Measurements from ENCODE around the gene ABCF2. TPM values are rescaled to one million over a fixed set of nuclear protein-coding genes. Genes with fewer than 3 reads are reported as not detected.

Gene ABCF2
- total RNA-seq, 1 donor: 50.9 TPM

DNA sequence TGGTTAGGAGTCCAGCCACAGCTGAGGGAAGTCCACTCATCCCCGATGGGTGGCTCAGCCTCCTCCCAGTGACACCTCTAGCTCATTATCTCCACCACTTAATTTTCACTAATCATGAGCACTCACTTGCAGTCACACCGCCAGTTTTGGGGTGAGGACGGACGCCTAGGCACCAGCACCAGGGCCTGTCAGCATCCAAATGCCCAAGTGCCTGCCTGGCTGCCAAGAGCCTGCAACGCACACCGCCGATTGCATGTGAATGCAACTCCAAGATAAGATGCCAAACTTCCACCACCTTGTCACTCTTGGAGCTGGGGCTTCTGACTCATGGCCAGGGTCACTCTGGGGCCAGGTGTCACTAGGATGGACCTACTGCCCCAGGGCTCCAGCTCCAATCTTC, 45.9 kb upstream of the ABCF2 start:
- H3K4me3 ChIP-seq (ENCODE audit: low read depth, low read length): no peak overlapping the region
- TF ChIP-seq, protein P1, sequence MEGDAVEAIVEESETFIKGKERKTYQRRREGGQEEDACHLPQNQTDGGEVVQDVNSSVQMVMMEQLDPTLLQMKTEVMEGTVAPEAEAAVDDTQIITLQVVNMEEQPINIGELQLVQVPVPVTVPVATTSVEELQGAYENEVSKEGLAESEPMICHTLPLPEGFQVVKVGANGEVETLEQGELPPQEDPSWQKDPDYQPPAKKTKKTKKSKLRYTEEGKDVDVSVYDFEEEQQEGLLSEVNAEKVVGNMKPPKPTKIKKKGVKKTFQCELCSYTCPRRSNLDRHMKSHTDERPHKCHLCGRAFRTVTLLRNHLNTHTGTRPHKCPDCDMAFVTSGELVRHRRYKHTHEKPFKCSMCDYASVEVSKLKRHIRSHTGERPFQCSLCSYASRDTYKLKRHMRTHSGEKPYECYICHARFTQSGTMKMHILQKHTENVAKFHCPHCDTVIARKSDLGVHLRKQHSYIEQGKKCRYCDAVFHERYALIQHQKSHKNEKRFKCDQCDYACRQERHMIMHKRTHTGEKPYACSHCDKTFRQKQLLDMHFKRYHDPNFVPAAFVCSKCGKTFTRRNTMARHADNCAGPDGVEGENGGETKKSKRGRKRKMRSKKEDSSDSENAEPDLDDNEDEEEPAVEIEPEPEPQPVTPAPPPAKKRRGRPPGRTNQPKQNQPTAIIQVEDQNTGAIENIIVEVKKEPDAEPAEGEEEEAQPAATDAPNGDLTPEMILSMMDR (IDR thresholded peaks at IDR 0.05; ENCODE audit: insufficient read depth, low read length): no peak
- DNase-seq (ENCODE audit: low read depth): no peak

DNA sequence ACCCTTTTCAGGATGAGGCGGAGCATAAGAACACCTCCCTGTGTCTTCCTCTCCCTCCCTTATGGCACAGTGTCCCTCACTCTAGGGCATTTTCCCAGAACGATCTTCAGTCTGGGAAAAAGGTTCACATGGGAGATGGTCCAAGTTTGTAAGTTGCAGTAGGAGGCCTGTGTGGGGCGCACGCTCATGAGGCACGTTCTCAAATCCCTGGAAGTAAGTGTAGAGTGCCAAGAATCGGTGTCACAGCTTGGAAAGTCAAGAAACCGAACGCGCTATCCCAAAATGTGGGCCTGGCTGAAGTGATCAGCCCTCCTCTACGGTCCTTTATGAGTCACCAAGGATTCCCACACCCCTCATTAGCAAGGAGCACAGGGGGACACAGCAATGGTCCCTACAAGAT, 45.4 kb upstream of the ABCF2 start:
- no peak overlapping the region for H3K4me3 ChIP-seq (ENCODE audit: low read depth, low read length)
- DNase-seq (ENCODE audit: low read depth): peak; percentile 31
- TF ChIP-seq, protein P1 (IDR thresholded peaks at IDR 0.05; ENCODE audit: insufficient read depth, low read length): peak; percentile 20

DNA sequence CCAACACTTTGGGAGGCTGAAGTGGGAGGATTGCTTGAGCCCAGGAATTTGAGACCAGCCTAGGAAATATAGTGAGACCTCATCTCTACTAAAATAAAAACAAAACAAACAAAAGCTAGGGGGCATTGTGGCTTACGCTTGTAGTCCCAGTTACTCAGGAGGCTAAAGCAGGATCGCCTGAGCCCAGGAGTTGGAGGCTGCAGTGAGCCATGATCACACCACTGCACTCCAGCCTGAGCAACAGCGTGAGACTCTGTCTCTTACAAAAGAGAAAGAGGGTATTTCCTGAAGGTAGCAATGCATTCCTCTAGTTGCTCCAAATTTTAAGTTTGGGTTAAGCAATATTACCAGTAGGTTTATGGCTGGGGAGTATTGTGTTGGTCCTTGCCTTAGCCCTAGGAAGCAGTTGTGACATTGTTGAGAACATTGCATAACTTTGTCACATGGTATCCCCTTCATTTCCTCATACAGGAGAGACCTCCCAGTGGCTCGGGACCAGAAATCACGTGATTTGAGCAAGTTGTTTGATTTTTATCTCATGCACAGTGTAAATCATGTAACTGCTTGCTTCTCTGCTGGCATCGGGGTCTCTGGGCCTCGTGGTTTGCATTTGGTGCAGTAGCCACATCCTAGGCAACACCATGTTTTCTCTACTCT, 44.8 kb upstream of the ABCF2 start:
- H3K4me3 ChIP-seq (ENCODE audit: low read depth, low read length): no peak overlapping the region
- peak; percentile 70 for DNase-seq (ENCODE audit: low read depth)
- TF ChIP-seq, protein P1 (IDR thresholded peaks at IDR 0.05; ENCODE audit: insufficient read depth, low read length): no peak

DNA sequence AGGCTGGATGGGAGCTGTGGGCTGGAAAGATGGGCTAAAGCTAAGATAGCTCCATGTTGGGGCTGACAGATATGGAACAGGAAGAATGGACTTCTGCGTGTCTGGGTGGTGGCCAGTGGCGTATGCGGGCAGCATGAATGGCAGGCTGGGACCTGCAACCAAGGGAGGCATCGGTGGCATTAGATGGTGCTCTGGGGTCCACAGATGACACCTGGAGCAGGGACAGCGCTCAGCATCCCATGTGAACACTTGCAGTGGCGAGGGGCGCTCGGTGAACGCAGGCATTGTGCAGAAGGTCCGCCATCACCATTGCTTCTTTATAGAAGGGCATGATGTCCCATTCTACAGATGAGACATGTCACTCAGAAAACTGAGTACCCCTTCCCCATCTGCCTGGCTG, 42.5 kb upstream of the ABCF2 start:
- no peak overlapping the region for H3K4me3 ChIP-seq (ENCODE audit: low read depth, low read length)
- TF ChIP-seq, protein P1 (IDR thresholded peaks at IDR 0.05; ENCODE audit: insufficient read depth, low read length): no peak
- DNase-seq (ENCODE audit: low read depth): no peak

DNA sequence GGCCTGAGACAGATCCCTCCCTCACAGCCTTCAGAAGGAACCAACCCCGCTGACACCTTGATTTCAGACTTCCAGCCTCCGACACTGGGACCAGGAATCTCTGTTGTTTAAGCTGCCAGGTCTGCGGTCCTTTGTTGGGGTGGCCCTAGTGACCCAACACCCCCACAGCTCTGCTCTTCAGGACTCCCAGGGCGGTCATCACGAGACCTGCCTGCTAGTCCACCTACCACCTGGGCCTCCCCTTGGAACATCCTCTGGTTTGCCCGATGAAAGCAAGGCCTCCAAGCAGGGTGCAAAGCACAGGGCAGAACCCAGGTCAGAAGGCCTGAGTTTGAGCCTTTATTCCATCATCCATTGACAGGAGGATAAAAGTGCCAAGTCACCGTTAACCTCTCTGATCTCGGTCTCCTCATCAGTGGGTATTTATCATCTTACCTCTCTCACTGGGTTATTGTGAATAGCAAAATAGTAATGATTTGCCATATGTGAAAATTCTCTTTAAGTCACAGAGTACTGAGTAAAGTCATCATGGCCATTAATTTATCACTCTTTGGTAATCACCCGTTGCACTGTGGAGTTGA, 38.4 kb upstream of the ABCF2 start:
- TF ChIP-seq, protein P1 (IDR thresholded peaks at IDR 0.05; ENCODE audit: insufficient read depth, low read length): no peak
- DNase-seq (ENCODE audit: low read depth): no peak
- no peak overlapping the region for H3K4me3 ChIP-seq (ENCODE audit: low read depth, low read length)

DNA sequence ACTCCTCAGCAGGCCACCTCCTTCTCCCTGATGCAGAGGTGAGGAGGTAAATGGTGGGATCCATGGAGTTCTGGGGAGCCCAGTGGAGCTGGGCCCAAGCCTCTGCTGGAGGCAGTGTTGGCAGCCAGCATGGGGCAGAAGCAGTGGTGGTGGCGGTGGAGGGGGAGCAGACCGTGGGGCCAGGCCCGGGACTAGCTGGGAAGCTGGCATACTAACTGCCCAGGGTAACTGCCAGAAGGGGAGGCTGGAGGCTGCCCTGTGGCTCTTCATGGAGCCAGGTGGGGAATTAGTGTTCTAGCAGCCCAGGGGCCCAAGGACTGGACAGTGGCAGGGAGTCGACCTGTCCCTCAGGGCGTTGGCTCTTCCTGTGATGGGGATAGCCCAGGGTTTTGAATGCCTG, 37.6 kb upstream of the ABCF2 start:
- H3K4me3 ChIP-seq (ENCODE audit: low read depth, low read length): no peak overlapping the region
- DNase-seq (ENCODE audit: low read depth): no peak
- TF ChIP-seq, protein P1 (IDR thresholded peaks at IDR 0.05; ENCODE audit: insufficient read depth, low read length): no peak

Measured in fibroblast of the aortic adventitia (primary cell).